Neural cell (in vitro differentiated cells): Measurements from ENCODE around the gene FOXO6.

ENCODE experiments used
- CTCF ChIP-seq: fragments of 450-650 bp; IDR thresholded peaks from 2 replicates; pipeline ENCODE4 v1.5.1; 2014; ENCODE audit warnings: antibody characterized with exemption, mild to moderate bottlenecking, moderate library complexity; ENCODE audit not compliant: poor library complexity, severe bottlenecking
- EP300 ChIP-seq: fragments of 450-650 bp; conservative IDR thresholded peaks from 2 replicates; pipeline ENCODE4 v1.6.1; 2014; ENCODE audit warnings: antibody characterized with exemption, mild to moderate bottlenecking, moderate library complexity; ENCODE audit not compliant: poor library complexity, severe bottlenecking
- EZH2 ChIP-seq: fragments of 200-600, 300-800 bp; shearing (Covaris generic), sonication (generic); IDR thresholded peaks from 2 replicates; pipeline ENCODE4 v1.6.1; 2014; ENCODE audit warnings: antibody characterized with exemption, low read length, borderline replicate concordance, mild to moderate bottlenecking; ENCODE audit not compliant: insufficient read depth, poor library complexity, severe bottlenecking
- MXI1 ChIP-seq: fragments of 450-650 bp; conservative IDR thresholded peaks from 2 replicates; pipeline ENCODE4 v1.6.1; 2014; ENCODE audit warnings: antibody characterized with exemption, mild to moderate bottlenecking; ENCODE audit not compliant: poor library complexity, severe bottlenecking
- POLR2AphosphoS5 ChIP-seq: IDR thresholded peaks from 2 replicates; pipeline ENCODE4 v1.6.1; 2012
- RAD21 ChIP-seq: fragments of 450-650 bp; conservative IDR thresholded peaks from 2 replicates; pipeline ENCODE4 v1.6.1; 2014; ENCODE audit warnings: antibody characterized with exemption, mild to moderate bottlenecking, moderate library complexity
- REST ChIP-seq: IDR thresholded peaks from 2 replicates; pipeline ENCODE4 v1.6.1; 2012; ENCODE audit warnings: borderline replicate concordance
- SMC3 ChIP-seq: fragments of 450-650 bp; conservative IDR thresholded peaks from 2 replicates; pipeline ENCODE4 v1.6.1; 2014; ENCODE audit warnings: antibody characterized with exemption, mild to moderate bottlenecking, moderate library complexity; ENCODE audit not compliant: poor library complexity
- TAF1 ChIP-seq: IDR thresholded peaks from 2 replicates; pipeline ENCODE4 v1.6.1; 2012; ENCODE audit warnings: low read depth

GRCh38 chr1:41378999-41379737, 17.9 kb downstream of the FOXO6 start:
- TF ChIP-seq CTCF (no peak), POLR2AphosphoS5 (no peak), TAF1 (no peak), EZH2 (no peak), MXI1 (no peak), RAD21 (no peak), SMC3 (no peak), EP300 (no peak), REST (no peak)
